Upper lobe of left lung (tissue), 4 donors: ENCODE data around the gene TTC39C.

ENCODE experiments used
- CTCF ChIP-seq, 6 experiments: fragments of 450-650 bp in 4 of 6; fragments of 200-600 bp in 2 of 6; sonication (generic) in 2 of 6; IDR thresholded peaks; one replicate each; pipeline ENCODE4 v1.5.1; 2016 to 2019; ENCODE audit warnings: antibody characterized with exemption in 6 of 6
- EP300 ChIP-seq, 4 donors: sonication (generic); formaldehyde crosslinking; IDR thresholded peaks; one replicate each; pipeline ENCODE4 v1.5.1; 2017; ENCODE audit warnings: antibody characterized with exemption in 4 of 4, control low read depth in 2 of 4
- POLR2A ChIP-seq, 4 donors: fragments of 450-650 bp; IDR thresholded peaks; one replicate each; pipeline ENCODE4 v1.5.1; 2016 to 2017; ENCODE audit warnings: antibody characterized with exemption in 4 of 4, mild to moderate bottlenecking in 2 of 4
- POLR2AphosphoS5 ChIP-seq, 2 donors: sonication (generic); formaldehyde crosslinking; IDR thresholded peaks; one replicate each; pipeline ENCODE4 v1.5.1; 2017; ENCODE audit warnings: antibody characterized with exemption in 2 of 2

GRCh38 chr18:24071779-24072178 lies 57.2 kb downstream of the TTC39C start:
- TF ChIP-seq CTCF (IDR thresholded peaks at IDR 0.05): no peak
- TF ChIP-seq POLR2A (IDR thresholded peaks at IDR 0.05): no peak
- no peak for TF ChIP-seq EP300 (IDR thresholded peaks at IDR 0.05)
- no peak for TF ChIP-seq POLR2AphosphoS5 (IDR thresholded peaks at IDR 0.05)
